NCI-H524 treated with DMSO at 0.1 percent for 48 hours (cell line): Measurements from ENCODE around the gene MEGF6.
A peak's percentile ranks its signal among the peaks of the same experiment; 100 is the strongest.

Source experiments
- DNase-seq: peaks from one replicate; lab custom pipeline; 2025; lab: John Stamatoyannopoulos, UW

Gene MEGF6, protein sequence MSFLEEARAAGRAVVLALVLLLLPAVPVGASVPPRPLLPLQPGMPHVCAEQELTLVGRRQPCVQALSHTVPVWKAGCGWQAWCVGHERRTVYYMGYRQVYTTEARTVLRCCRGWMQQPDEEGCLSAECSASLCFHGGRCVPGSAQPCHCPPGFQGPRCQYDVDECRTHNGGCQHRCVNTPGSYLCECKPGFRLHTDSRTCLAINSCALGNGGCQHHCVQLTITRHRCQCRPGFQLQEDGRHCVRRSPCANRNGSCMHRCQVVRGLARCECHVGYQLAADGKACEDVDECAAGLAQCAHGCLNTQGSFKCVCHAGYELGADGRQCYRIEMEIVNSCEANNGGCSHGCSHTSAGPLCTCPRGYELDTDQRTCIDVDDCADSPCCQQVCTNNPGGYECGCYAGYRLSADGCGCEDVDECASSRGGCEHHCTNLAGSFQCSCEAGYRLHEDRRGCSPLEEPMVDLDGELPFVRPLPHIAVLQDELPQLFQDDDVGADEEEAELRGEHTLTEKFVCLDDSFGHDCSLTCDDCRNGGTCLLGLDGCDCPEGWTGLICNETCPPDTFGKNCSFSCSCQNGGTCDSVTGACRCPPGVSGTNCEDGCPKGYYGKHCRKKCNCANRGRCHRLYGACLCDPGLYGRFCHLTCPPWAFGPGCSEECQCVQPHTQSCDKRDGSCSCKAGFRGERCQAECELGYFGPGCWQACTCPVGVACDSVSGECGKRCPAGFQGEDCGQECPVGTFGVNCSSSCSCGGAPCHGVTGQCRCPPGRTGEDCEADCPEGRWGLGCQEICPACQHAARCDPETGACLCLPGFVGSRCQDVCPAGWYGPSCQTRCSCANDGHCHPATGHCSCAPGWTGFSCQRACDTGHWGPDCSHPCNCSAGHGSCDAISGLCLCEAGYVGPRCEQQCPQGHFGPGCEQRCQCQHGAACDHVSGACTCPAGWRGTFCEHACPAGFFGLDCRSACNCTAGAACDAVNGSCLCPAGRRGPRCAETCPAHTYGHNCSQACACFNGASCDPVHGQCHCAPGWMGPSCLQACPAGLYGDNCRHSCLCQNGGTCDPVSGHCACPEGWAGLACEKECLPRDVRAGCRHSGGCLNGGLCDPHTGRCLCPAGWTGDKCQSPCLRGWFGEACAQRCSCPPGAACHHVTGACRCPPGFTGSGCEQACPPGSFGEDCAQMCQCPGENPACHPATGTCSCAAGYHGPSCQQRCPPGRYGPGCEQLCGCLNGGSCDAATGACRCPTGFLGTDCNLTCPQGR (N-terminal part only)

DNA sequence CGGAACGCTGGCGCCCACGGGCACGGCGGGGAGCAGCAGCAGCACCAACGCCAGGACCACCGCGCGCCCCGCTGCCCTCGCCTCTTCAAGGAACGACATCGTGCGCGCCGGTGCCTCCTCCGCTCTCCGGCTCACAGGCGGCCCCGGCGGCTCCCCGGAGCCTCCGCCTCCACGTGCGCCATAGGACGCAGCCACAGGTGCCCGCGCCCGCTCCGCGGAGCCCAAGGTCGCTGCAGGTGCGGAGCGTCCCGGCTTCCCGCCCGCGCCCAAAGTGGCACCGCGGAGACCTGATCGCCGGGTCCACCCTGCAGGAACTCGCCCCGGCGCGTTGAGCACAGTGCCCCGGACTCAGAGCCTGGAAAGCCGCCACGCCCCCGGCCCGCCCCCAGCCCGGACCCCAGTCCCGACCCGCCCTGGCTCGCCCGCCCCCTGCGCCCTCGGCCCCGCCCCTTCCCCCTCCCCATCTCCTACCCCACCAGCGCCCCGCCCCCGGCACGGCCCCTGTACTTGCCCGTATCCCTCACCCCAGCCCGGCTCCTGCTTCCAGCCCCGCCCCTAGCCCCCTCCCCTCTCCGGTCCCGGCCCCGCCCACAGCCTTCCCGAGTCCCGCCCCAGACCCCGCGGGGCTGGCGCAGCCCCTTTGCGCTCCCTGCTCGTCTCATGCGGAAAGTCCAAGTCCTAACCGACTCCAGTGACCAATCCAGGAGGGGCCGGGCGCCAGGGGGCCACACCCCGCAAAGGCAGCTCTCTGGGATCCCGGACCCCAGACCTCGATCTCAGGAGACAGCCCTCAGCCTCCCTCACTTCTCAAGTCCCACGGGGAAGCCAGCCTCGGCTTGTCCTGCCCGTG lies at the start of gene MEGF6:
MEGF6 (minus strand) TSS at position 339 of the 850 bp plus-strand sequence; CDS start at position 99, 240 bp downstream.
- DNase-seq, result no peak

DNA sequence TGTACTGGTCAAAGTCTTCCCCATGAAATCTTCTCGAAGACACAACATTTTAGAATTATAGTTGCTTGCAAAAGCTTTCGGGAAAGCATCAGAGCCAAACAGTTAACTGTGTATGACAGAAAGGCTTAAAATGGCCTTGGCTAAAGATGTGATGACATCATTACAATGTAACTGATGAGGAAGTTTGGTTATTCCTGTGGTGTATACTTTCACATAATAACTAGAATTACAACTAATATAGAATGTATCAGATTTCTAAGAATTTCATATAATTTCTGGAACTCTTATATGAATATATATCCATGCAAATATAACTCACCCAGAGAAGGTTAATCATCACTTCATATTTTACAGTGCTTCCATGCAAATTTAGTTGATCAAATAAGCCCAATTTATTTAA lies 49.4 kb upstream of the MEGF6 start:
- DNase-seq, result no peak

DNA sequence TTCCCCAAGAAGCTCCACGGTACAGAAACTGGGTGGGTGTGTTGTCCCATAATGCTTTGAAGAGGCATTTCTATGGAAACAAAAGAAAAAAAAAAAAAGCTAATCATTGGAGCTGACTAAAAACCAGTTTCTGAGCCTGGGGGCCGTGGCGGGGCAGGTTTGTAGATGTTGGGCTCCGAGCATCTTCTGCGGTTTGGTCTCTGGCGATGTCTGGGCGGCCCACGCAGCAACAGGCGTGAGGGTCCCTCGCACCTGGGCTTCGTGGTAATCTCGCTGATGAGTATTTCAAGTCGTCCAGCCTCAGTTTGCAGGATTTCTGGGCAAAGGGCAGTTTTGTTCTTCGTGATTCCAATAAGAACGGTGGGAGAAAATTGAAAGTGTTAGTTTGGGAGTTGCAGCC lies 47.8 kb upstream of the MEGF6 start:
- no peak for DNase-seq

DNA sequence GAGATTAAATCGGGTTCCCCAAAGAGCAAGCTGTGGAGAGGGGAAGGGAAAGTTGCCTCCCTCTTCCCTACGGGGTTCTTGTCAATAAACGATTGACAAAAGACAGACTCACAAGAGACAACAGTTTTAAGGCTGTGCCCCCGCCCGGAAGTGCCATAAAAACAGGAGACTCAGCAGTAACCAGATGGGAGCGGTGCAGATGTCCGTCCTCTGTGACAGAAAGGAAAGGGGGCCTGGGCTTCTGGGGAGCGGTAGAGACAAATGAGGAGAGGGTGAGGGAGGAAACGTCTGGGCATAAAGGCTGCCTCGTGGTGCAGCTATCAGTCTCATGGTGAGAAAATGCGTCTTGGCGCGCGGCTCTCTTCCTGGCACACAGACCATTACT lies 46.9 kb upstream of the MEGF6 start:
- no peak for DNase-seq

DNA sequence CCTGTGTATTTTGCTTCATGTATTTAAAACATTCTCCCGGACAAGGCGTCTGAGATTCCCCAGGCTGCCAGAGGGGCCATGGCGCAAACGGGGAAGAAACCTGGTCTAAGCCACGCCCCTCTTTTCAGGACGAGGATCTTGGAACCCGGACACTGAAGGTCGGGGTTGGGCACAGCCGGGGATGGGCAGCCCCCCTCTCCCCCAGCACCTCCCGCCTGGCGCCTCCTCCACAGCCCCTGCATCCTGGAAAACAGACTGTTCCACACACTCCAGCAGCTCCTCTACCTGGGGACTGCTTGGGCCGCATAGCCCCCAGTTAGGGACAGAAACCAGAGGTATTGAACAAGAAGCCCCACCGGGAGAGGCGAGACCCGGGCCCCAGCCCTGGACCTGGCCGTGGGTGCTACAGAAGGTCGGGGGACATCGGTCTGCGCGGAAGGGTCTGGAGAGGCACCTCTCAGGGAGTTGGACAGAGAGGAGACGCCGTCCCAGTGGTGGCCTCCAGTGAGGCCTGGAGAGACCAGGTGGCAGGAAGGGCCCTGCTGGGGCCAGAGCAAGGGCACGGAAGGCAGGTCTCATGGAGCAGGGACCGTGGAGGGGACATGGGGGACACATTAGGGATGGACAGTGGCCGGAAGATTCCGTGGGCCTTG lies 46.4 kb upstream of the MEGF6 start:
- DNase-seq, result no peak

DNA sequence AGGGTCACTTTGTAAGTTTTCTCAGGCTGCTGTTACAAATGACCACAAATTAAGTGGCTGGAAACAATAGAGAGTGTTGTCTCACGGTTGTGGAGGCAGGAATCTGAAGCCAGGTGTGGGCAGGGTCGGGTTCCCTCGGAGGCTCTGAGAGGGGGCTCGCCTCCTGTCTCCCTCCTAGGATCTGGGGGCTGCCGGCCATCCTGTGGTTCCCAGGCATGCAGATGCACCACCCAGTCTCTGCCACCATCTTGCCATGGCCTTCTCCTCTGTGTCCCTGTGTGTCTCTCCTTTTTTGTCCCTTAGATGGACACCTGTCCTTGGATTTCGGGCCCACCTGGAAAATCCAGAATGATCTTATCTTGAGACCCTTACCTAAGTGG lies 45.8 kb upstream of the MEGF6 start:
- DNase-seq, result no peak

DNA sequence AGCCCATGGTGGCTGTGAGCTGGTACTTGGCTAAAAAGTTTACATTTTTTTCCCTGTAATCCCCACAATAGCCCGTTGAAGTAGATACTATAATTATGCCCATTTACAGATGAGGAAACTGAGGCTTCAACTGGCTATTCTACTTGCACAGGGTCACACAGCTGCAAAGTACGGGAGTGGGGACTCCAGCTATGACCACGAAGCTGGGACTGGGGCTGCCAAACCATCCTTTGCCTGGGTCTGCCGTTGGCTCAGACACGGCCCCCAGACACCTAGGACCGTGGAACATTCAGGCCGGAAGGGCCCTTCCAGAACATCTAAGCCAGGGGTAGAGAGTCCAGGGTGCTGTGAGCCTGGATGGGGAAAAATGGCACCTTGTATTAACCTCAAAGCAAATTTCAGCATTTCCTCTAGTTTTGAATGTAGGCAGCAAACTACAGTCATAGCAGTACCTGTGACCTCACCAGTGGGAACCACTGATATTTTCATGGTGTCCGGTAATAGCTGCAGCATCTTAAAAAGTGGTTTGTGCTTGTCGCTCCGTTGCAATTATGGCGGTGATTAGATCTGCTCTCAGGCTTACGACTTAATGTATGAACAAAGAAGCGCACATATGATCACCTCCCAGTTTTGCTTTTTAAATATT lies 45.3 kb upstream of the MEGF6 start:
- DNase-seq, result no peak

DNA sequence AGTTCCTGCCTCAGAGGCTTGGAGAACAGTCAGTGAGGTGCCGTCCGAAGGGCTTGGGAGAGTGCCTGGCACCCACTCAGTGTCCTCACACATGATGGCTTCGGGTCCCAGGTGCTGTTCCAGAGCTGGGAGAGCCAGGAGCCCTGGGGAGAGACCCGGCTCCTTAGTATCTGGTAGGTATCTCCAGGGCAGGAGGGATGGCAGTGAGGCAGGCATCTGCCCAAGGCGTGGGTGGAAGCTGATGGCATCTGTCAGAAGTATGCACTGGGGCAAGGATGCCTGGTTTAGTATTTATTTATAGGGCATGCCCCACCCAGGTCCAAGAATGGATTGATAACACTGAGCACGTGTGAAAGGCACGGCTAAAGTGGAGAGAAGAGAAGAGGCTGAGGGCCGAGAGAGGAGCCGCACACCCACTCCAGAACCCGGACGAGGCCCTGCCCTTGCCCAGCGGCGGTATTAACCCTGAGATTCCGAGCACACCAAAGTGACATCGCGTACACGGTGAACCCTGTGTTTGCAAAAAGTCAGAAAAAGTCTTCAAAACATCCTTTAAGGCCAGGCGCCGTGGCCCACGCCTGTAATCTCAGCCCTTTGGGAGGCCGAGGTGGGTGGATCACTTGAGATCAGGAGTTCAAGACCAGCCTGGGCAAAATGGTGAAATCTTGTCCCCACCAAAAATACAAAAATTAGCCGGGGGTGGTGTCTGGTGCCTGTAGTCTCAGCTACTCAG lies 43.4 kb upstream of the MEGF6 start:
- DNase-seq, result no peak

DNA sequence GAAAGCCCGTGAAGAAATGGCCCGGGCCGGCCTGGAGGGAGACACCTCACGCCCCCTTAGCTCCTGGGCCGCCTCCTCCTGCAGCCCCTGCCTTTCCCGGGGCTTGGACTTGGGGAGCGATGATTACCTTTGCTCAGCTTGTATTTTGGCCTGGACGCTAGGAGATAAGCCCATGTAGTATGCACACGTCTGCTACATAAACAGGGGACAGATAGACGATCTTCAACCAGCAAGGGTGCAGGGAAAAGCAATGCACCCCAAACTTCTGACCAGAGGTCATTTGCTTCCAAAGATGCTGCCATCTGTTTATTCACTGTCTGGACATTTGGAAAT lies 41.9 kb upstream of the MEGF6 start:
- no peak for DNase-seq

DNA sequence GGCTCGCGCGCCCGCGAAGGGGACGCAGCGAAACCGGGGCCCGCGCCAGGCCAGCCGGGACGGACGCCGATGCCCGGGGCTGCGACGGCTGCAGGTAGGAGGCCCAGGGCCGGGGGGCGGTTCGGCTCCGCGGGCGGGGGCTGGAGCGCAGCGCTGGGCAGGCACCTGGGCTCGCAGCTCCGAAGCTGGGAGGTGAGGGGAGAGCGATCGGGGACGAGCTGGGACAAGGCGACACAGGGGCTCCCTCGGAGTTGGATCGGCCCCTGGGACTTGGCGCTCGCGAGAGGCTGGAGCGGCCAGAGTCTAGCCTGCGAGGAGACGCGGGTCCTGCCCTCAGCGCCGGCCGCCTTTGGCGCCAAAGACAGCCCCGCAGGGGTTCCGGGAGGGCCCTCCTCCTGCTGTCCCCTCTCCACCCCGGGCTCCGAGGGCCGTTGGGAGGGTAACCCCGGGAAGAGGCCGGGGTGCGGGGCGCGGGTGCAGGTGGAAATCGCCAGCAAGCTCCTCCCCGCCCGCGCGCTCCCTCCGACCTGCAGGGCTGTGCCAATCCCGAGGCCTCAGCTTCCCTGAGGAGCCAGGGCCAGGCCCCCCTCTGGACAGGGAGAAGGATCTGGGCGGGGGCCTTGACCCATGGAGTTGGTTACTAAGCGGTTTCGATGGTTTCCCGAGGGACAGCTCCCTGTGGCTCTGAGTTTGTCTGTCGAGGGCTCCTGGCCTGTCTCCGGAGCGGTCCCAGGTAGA lies 41.4 kb upstream of the MEGF6 start:
- DNase-seq, result no peak

DNA sequence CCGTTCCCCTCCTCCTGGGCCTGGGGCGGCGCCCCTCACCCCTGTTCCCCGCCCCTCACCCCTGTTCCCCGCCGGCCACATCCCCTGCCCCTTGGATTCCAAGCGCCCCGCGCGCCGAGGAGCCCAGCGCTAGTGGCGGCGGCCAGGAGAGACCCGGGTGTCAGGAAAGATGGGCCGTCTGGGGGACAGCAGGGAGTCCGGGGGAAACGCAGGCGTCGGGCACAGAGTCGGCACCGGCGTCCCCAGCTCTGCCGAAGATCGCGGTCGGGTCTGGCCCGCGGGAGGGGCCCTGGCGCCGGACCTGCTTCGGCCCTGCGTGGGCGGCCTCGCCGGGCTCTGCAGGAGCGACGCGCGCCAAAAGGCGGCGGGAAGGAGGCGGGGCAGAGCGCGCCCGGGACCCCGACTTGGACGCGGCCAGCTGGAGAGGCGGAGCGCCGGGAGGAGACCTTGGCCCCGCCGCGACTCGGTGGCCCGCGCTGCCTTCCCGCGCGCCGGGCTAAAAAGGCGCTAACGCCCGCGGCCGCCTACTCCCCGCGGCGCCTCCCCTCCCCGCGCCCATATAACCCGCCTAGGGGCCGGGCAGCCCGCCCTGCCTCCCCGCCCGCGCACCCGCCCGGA lies 40.7 kb upstream of the MEGF6 start, which contains the start of gene TP73:
TP73 (plus strand) TSS at position 587 of the 618 bp plus-strand sequence. CDS start 29,850 bp downstream, outside the sequence.
- DNase-seq, result no peak

DNA sequence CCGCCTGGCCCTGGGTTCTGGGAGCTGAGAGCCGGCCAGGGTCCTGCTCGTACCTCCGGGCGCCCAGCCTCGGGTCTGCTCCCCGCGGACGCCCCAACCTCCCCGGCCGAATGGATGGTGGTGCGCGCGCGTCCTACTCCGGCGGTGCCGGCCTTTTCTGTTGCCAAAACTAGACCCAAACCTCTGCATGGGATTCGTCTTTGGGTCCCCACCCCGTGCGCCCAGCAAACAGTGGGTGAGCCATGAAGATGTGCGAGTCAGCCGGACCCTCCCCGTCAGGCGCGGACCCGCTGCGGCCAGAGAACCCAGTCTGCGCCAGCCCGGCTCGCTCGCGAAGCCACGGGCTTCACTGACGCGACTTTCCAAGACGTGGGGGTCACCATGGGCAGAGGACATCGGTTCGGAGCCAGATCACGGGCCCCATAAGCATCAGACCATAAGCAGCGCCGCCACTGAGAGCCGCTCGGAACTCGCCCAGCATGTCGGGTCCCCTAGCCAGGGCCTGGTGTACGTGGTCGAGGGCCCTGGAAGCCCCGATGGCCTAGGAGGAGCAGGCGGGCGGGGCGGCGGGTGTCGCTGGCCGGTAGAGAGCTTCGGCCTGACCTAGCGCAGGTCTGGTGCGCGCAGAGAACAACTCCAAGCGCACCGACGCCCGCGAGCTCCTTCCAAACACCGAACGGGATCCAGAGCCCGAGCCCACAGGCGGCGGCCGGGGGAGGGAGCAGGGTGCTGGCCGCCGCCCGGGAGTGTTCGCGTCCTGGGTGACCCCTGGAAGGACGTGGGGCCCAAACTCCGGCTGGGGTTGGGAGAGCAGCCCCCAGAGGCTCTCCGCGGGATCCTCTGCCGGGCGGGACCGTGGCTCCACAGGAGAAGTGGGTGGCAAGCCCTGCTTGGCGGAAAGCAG lies 40.0 kb upstream of the MEGF6 start:
- no peak for DNase-seq

DNA sequence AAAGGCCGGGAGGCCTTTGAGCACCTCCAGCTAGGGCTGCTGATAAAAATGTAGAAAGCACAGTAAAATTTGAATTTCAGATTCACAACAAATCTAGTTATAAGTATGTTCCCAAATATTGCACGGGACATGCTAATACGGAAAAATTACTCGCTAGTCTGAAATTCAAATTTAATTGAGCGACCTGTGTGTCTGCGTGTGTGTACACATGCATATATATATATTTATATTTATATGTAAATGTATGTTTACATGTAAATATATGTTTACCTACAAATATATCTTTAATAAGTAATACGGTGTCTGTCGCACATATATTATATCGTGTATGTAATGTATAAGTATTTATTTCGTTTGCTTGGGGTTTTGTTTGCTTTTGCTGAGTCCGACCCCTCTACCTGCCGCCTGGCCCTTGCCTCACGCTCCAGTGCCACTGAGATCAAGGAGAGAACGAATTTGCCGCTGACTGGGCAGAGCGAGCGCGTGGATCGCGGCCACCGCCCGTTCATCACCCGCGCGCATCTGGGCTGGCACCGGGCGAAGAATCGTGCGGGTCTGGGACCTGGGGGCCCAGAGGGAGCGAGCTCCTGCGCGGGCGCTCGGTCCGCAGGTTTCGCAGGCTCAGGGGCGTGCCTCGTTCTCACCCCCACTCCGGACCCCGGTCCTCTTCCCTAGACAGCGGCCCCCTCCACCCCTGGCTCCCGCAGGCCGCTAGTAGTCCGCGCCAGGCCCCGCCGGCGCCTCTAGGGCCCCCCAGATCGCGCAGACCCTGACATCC lies 39.1 kb upstream of the MEGF6 start:
- no peak for DNase-seq

DNA sequence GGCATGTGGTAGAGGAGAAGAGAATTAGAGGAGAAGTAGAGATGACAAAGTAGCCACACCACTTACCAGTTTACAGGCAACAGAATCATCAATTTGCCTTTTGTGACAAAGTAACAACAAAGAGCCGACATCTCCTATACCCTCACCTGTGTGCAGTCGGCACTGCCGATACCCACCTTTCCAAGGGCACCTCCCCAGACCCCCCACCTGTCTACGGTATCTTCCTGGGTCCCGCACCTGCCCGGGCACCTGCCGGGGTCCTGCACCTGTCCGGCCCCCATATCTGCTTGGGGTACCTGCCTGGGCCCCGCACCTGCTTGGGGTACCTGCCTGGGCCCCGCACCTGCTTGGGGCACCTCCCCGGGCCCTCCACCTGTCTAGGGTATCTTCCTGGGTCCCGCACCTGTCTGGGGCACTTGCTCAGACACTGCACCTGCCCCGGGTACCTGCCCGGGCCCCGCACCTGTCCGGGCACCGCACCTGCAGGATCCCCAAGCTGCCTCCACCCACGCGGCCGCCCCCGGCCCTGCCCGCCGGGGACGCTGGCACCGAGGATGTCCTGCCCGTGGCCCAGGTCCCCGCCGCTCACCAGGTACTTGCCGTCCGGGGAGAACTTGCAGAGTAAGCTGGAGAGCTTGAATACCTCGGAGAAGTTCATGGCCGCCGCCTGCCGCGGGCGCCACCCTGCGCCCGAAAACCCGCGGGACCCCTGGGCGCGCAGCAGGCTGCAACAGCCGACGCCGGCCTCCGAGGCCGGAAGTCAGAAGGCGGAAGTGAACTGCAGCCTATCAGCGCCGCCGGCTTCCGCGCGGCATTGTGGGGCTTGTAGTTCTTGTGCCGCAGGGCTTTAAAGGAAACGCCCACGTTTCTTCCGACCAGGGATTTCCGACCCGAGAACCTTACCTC lies 38.3 kb upstream of the MEGF6 start, which contains the start of gene WRAP73:
WRAP73 (minus strand) TSS at position 762 of the 906 bp plus-strand sequence; CDS start at position 658, 104 bp downstream.
- peak; percentile 36 for DNase-seq

DNA sequence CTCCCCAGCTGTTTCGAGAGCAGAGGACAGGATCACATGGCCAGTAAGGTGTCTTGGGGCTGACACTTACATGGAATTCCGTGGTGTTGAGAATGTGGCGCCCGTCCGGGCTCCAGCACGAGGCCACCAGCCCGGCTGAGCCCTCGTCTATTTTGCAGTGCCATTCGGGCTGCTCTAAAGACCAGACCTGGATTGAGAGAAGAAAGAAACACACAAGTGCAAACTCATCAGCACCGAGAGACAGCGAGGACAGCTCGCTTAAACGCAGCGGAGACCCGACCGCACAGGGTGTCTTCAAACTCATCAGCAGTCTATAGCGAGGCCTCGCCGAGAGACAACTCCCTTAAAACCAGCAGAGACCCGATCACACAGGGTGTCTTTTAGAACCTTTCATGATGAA lies 35.3 kb upstream of the MEGF6 start:
- DNase-seq, result no peak
